Esophagus squamous epithelium (tissue), 5 donors: ENCODE results near the gene TAF6L. TPM values are rescaled to one million over a fixed set of nuclear protein-coding genes. Genes with fewer than 3 reads are reported as not detected.
"Not testable (repeated sequence)": the region's sequence is repeated elsewhere in the genome, so short reads cannot be mapped to it uniquely, and the experiment has no call there.

Experiments
- DNase-seq: peaks from one replicate; lab custom pipeline; 2025; lab: John Stamatoyannopoulos, UW
- H3K27ac ChIP-seq, 4 donors: fragments of 200-600 bp; sonication (generic); one replicate each; pipeline ENCODE4 v1.5.1; 2016 to 2019; ENCODE audit warnings: mild to moderate bottlenecking in 1 of 4
- H3K27me3 ChIP-seq, 4 donors: fragments of 200-600 bp; sonication (generic); 1 replicate in 3 of 4; 2 replicates in 1 of 4; pipeline versions ENCODE4 v1.5.1 to v1.6.0; 2017 to 2021; ENCODE audit warnings: antibody characterized with exemption in 1 of 4
- H3K36me3 ChIP-seq, 3 donors: fragments of 200-600 bp; sonication (generic); one replicate each; pipeline ENCODE4 v1.5.1; 2016 to 2019
- H3K4me1 ChIP-seq, 3 donors: fragments of 200-600 bp; sonication (generic); one replicate each; pipeline ENCODE4 v1.5.1; 2017 to 2019
- H3K4me3 ChIP-seq, 4 donors: fragments of 200-600 bp; sonication (generic); 1 replicate in 3 of 4; 2 replicates in 1 of 4; pipeline ENCODE4 v1.5.1; 2016 to 2019; ENCODE audit warnings: mild to moderate bottlenecking in 2 of 4, moderate library complexity in 1 of 4
- H3K9me3 ChIP-seq, 3 donors: fragments of 200-600 bp; sonication (generic); one replicate each; pipeline ENCODE4 v1.5.1; 2016 to 2019
- CTCF ChIP-seq, 6 experiments: fragments of 450-650 bp in 4 of 6; fragments of 200-600 bp in 2 of 6; sonication (generic) in 2 of 6; IDR thresholded peaks; one replicate each; pipeline ENCODE4 v1.5.1; 2016 to 2019; ENCODE audit warnings: antibody characterized with exemption in 6 of 6, mild to moderate bottlenecking in 4 of 6, moderate library complexity in 4 of 6
- POLR2A ChIP-seq, 4 donors: fragments of 450-650 bp; IDR thresholded peaks; one replicate each; pipeline ENCODE4 v1.6.1; 2017; ENCODE audit warnings: antibody characterized with exemption in 4 of 4, mild to moderate bottlenecking in 4 of 4, moderate library complexity in 3 of 4
- WGBS, 2 donors: methylation state at CpG; one replicate each; pipeline ENCODE4 v1.1.5; 2018; 5-methylcytosine and 5-hydroxymethylcytosine counted together
- intact Hi-C: fragments of 100-400 bp; cut with DNase I; formaldehyde crosslinking; loops from one replicate; pipeline ENCODE4 v1.15.0; 2022
- total RNA-seq, 4 donors: library from RNA; depleted of rRNA; stranded (reverse); fragments of >200 nt; gene quantifications; one replicate each; pipeline ENCODE4 v1.1.0, GENCODE V29; 2016
- donor health status: DM: yes; HTN: yes; CAD: no.

The TAF6L gene
- total RNA-seq, 4 donors from 2014 or later = 11.5 to 40.2 (median 19.0) TPM

DNA sequence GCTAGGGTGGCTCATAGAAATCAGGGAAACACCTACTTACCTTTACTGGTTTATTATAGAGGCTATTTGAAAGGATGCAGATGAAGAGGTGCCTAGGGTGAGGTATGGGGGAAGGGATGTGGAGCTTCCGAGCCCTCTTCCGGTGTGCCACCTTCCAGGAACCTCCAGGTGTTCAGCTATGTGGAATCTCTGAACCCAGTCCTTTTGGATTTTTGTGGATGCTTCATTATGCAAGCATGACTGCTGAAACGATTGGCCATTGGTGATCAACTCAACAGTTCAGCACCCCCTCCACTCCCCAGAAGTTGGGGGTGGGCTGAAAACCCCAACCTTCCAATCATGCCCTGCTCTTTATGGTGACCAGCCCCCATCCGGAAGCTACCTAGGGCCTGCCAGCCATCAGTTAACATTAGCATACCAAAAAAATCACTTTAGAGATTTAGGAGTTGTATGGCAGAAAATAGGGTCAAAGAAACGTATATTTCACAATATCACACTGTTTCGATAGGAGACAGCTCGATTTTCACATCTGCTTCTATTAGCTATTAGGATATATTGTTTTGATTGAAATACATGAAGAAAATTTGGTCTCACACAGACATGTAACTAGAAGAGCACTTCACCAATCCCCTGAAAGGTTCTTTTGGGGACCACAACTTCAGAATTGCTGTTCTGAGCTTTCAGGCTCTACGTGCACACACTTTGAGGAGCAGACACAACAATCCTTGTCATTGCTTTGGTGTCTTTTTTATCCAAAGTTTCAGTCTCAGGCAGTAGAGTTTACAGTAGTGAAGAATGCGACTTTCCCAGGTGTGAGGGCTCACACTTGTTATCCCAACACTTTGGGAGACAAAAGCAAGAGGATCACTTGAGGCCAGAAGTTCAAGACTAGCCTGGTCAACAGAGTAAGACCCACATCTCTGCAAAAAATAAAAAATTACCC, 13.1 kb upstream of the TAF6L start:
- Histone ChIP-seq H3K27me3 (no peaks in the 10 kb centered on the region), H3K4me3 (no peak overlapping the region), H3K9me3 (no peaks in the 10 kb centered on the region), H3K27ac (no peak overlapping the region), H3K4me1 (peaks cover 21 to 34% (median 22%) of the 10 kb centered on the region in 3 donors), H3K36me3 (peaks cover 0 to 6% (median 0%) of the 10 kb centered on the region in 3 donors)
- intact Hi-C loops = no loop called here
- TF ChIP-seq POLR2A (IDR thresholded peaks at IDR 0.05) (no peak), CTCF (IDR thresholded peaks at IDR 0.05) (no peak)
- 62 to 70% methylated on average over 7 to 8 of the region's 9 CpGs for WGBS, 2 donors
- no peak for DNase-seq

GRCh38 chr11:62760867-62761227, 10.3 kb upstream of the TAF6L start:
- H3K4me1 ChIP-seq = peaks cover 12 to 33% (median 17%) of the 10 kb centered on the region in 3 donors
- peaks cover 0 to 33% (median 0%) of the 10 kb centered on the region in 3 donors for H3K36me3 ChIP-seq
- H3K9me3 ChIP-seq, DNase-seq, H3K27me3 ChIP-seq: not testable (repeated sequence)
- intact Hi-C loops = loop anchor here (5.0 kb wide), 1 partner anchor 34 kb away; the partner anchor contains the start of genes HNRNPUL2 and TTC9C
- H3K4me3 ChIP-seq = peak overlapping the region; percentile 53 to 91 (median 60)
- H3K27ac ChIP-seq = peak overlapping the region; percentile 80 to 93 (median 88)
- 39 to 41% methylated on average over 8 to 9 of the region's 9 CpGs for WGBS, 2 donors

DNA sequence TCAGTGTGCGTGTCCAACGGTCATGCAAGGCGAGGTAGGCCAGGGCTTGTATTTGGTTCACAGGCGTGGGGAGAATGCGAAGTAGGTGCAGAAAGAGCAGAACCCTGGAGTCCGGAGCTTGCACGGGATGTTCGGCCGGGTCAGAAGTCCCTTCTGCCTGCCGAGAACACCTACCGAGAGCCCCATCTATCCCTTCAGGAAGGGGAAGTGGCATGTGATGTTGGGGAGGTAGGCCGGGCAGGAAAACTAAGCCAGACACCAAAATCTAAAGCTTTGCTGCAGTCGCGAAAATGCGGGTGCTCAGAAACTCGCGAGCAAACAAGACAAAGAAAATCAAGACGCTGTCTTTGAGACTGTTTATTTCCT, 435 bp upstream of the TAF6L start:
- DNase-seq = no peak
- WGBS, 2 donors = 0 to 2% methylated on average over 17 to 18 of the region's 18 CpGs
- TF ChIP-seq CTCF (IDR thresholded peaks at IDR 0.05) (no peak), POLR2A (IDR thresholded peaks at IDR 0.05) (no peak)

DNA sequence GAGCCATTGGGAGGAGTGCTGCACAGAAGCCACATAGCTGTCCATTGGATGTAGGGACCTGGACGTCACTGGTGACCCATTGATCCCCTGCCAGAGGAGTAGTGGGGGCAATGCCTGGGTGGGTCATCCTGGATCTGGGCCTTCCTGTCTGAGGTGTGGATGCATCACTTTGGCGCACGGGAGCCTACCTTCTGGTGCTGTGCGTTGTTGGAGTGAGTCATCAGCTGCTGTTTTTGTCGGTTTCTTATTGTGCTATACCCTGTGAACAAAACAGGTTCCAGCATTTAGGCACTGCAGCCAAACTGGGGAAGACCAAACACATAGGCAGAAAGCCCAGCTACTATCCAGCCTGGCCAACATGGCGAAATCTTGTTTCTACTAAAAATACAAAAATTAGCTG, 3.2 kb downstream of the TAF6L start:
- H3K4me1 ChIP-seq = peaks cover 9 to 54% (median 17%) of the 10 kb centered on the region in 3 donors
- intact Hi-C loops = no loop called here
- H3K9me3 ChIP-seq = no peaks in the 10 kb centered on the region
- no peak overlapping the region for H3K4me3 ChIP-seq
- WGBS, 2 donors = 20 to 62% methylated on average over 3 of the region's 6 CpGs
- DNase-seq = no peak
- H3K27me3 ChIP-seq = no peaks in the 10 kb centered on the region
- H3K27ac ChIP-seq = peak overlapping the region; percentile 33 to 76 (median 44)
- peaks cover 11 to 44% (median 14%) of the 10 kb centered on the region in 3 donors for H3K36me3 ChIP-seq
- TF ChIP-seq CTCF (IDR thresholded peaks at IDR 0.05) (no peak), POLR2A (IDR thresholded peaks at IDR 0.05) (no peak)

More for the DNA sequence above, 435 bp upstream of the TAF6L start:
- H3K4me1 ChIP-seq = peaks cover 9 to 54% (median 17%) of the 10 kb centered on the region in 3 donors
- peak overlapping the region; percentile 91 to 99 (median 97) for H3K27ac ChIP-seq
- peak overlapping the region; percentile 60 to 92 (median 68) for H3K4me3 ChIP-seq
- H3K9me3 ChIP-seq = no peaks in the 10 kb centered on the region
- intact Hi-C loops = no loop called here
- H3K27me3 ChIP-seq = no peaks in the 10 kb centered on the region
- peaks cover 7 to 39% (median 7%) of the 10 kb centered on the region in 3 donors for H3K36me3 ChIP-seq

GRCh38 chr11:62775646-62776045, 4.5 kb downstream of the TAF6L start:
- Histone ChIP-seq H3K4me3 (no peak overlapping the region), H3K4me1 (peaks cover 9 to 42% (median 9%) of the 10 kb centered on the region in 3 donors), H3K9me3 (no peaks in the 10 kb centered on the region), H3K27me3 (no peaks in the 10 kb centered on the region), H3K27ac (no peak overlapping the region), H3K36me3 (peaks cover 11 to 56% (median 14%) of the 10 kb centered on the region in 3 donors)
- WGBS, 2 donors = 92 to 93% methylated on average over 17 of the region's 17 CpGs
- TF ChIP-seq CTCF (IDR thresholded peaks at IDR 0.05) = no peak
- TF ChIP-seq POLR2A (IDR thresholded peaks at IDR 0.05) = no peak
- DNase-seq = no peak
- intact Hi-C loops = no loop called here
